Mammary epithelial cell (primary cell): ENCODE results near the gene RNF126.

Experiments used
- CTCF ChIP-seq, 2 donors: IDR thresholded peaks in 1 of 2; conservative IDR thresholded peaks in 1 of 2; 2 replicates each; pipeline ENCODE4 v1.5.1; 2011 to 2012; ENCODE audit warnings: inconsistent platforms in 2 of 2, low read length in 2 of 2, mild to moderate bottlenecking in 2 of 2, control low read depth in 1 of 2, low read depth in 1 of 2; ENCODE audit not compliant: insufficient read depth in 1 of 2; ENCODE audit errors: extremely low read depth in 1 of 2
- EZH2 ChIP-seq: IDR thresholded peaks from 2 replicates; pipeline ENCODE4 v1.6.1; 2012; ENCODE audit warnings: low read length, inconsistent platforms, borderline replicate concordance

- no peak for TF ChIP-seq CTCF (conservative IDR thresholded peaks at IDR 0.05 in 1 of 2, IDR thresholded peaks at IDR 0.05 in 1 of 2; ENCODE audit: extremely low read depth in 1 of 2, insufficient read depth in 1 of 2, low read depth in 1 of 2, low read length in 2 of 2)
- TF ChIP-seq EZH2 = no peak
Observed at GRCh38 chr19:662962-663681, at the start of gene RNF126.
